DND-41 (cell line): Measurements from ENCODE around the gene TOB2.

Experiments used
- ATAC-seq: fragments of 200-7000 bp; cut with Tn5 transposase; 3 replicates; pipeline ENCODE4 v1.9.1; 2021; ENCODE audit warnings: low read depth; ENCODE audit not compliant: insufficient read depth
- DNase-seq: peaks from one replicate; pipeline ENCODE4 v3.0.0-alpha.2; 2020
- H2AFZ ChIP-seq: 2 replicates; pipeline ENCODE4 v1.6.0; 2012; ENCODE audit warnings: low read depth, low read length
- H3K27ac ChIP-seq: 2 replicates; pipeline ENCODE4 v1.5.1; 2012; ENCODE audit warnings: low read length, inconsistent platforms
- H3K27me3 ChIP-seq: fragments of 200-600 bp; sonication (generic); 2 replicates; pipeline ENCODE4 v1.6.0; 2012; ENCODE audit warnings: low read length, mild to moderate bottlenecking, inconsistent platforms; ENCODE audit not compliant: insufficient read depth, poor library complexity
- H3K36me3 ChIP-seq: 2 replicates; pipeline ENCODE4 v1.5.1; 2012; ENCODE audit warnings: low read length, inconsistent platforms; ENCODE audit not compliant: insufficient read depth
- H3K4me1 ChIP-seq: 2 replicates; pipeline ENCODE4 v1.5.1; 2012; ENCODE audit warnings: mild to moderate bottlenecking, low read length; ENCODE audit not compliant: insufficient read depth
- H3K4me2 ChIP-seq: 2 replicates; pipeline ENCODE4 v1.6.0; 2012; ENCODE audit warnings: mild to moderate bottlenecking, moderate library complexity, low read length, inconsistent platforms; ENCODE audit not compliant: insufficient read depth
- H3K4me3 ChIP-seq, 2 experiments: fragments of 200-600 bp in 1 of 2; shearing (Covaris generic) in 1 of 2; 2 replicates each; pipeline ENCODE4 v1.5.1; 2012 to 2016; ENCODE audit warnings: inconsistent platforms in 2 of 2, low read length in 2 of 2, mild to moderate bottlenecking in 2 of 2, low read depth in 1 of 2, moderate library complexity in 1 of 2
- H3K79me2 ChIP-seq: 2 replicates; pipeline ENCODE4 v1.6.0; 2012; ENCODE audit warnings: low read length, inconsistent platforms; ENCODE audit not compliant: insufficient read depth
- H3K9ac ChIP-seq: 2 replicates; pipeline ENCODE4 v1.6.0; 2012; ENCODE audit warnings: low read depth, mild to moderate bottlenecking, inconsistent platforms, low read length, moderate library complexity
- H3K9me3 ChIP-seq: 2 replicates; pipeline ENCODE4 v1.5.1; 2012; ENCODE audit warnings: low read length, moderate library complexity, mild to moderate bottlenecking, inconsistent platforms; ENCODE audit not compliant: insufficient read depth, severe bottlenecking
- H4K20me1 ChIP-seq: 2 replicates; pipeline ENCODE4 v1.6.0; 2012; ENCODE audit warnings: low read length; ENCODE audit not compliant: insufficient read depth
- CTCF ChIP-seq: IDR thresholded peaks from 2 replicates; pipeline ENCODE4 v1.5.1; 2012; ENCODE audit warnings: borderline replicate concordance, low read length, moderate library complexity, mild to moderate bottlenecking; ENCODE audit not compliant: poor library complexity, severe bottlenecking; ENCODE audit errors: extremely low read depth
- EZH2 ChIP-seq: IDR thresholded peaks from 3 replicates; pipeline ENCODE4 v1.6.1; 2012; ENCODE audit warnings: borderline replicate concordance, low read depth, mild to moderate bottlenecking, moderate library complexity, low read length, inconsistent platforms; ENCODE audit not compliant: severe bottlenecking

Gene TOB2

GRCh38 chr22:41470886-41471285 lies 24.3 kb upstream of the TOB2 start:
- Histone ChIP-seq H3K4me2 (peak overlapping the region; percentile 96; the same call in 1 of the 2 replicates), H3K9me3 (no peaks in the 10 kb centered on the region), H3K36me3 (peaks cover 41% of the 10 kb centered on the region), H3K4me1 (peaks cover 48% of the 10 kb centered on the region), H3K9ac (no peak overlapping the region), H3K27ac (no peak overlapping the region), H3K4me3 (no peak overlapping the region), H4K20me1 (peaks cover 15% of the 10 kb centered on the region), H3K27me3 (no peaks in the 10 kb centered on the region), H3K79me2 (peaks cover 89% of the 10 kb centered on the region), H2AFZ (no peak overlapping the region)
- no peak for TF ChIP-seq EZH2
- TF ChIP-seq CTCF: no peak
- no peak for DNase-seq
- ATAC-seq: no peak

GRCh38 chr22:41469218-41469851 lies 22.7 kb upstream of the TOB2 start:
- TF ChIP-seq CTCF (no peak), EZH2 (no peak)
- peaks cover 91% of the 10 kb centered on the region for H3K79me2 ChIP-seq
- peak overlapping the region; percentile 85 for H2AFZ ChIP-seq
- H4K20me1 ChIP-seq: peaks cover 16% of the 10 kb centered on the region
- peak overlapping the region; percentile 97 for H3K27ac ChIP-seq
- ATAC-seq (peak; percentile 25), DNase-seq (no peak)
- H3K36me3 ChIP-seq: peaks cover 55% of the 10 kb centered on the region
- H3K27me3 ChIP-seq: no peaks in the 10 kb centered on the region
- peaks cover 60% of the 10 kb centered on the region for H3K4me1 ChIP-seq
- H3K4me2 ChIP-seq: peak overlapping the region; percentile 96
- H3K9ac ChIP-seq: peak overlapping the region; percentile 78
- peak overlapping the region; percentile 41 to 82; a peak in 3 of 4 replicates for H3K4me3 ChIP-seq
- H3K9me3 ChIP-seq: no peaks in the 10 kb centered on the region

- Histone ChIP-seq H3K9me3 (no peaks in the 10 kb centered on the region), H3K4me2 (peak within 1 kb of the TSS; percentile 96), H3K79me2 (peaks cover 93% of the 10 kb centered on the region), H3K4me3 (peak within 1 kb of the TSS; percentile 41 to 82), H3K9ac (peak within 1 kb of the TSS; percentile 78), H2AFZ (peak within 1 kb of the TSS; percentile 85), H3K36me3 (peaks cover 62% of the 10 kb centered on the region), H3K27me3 (no peaks in the 10 kb centered on the region), H3K27ac (peak within 1 kb of the TSS; percentile 97), H3K4me1 (peaks cover 62% of the 10 kb centered on the region), H4K20me1 (peaks cover 16% of the 10 kb centered on the region)
- peak; percentile 92 for ATAC-seq
- TF ChIP-seq EZH2 (no peak), CTCF (no peak)
- DNase-seq: peak; percentile 97
Observed at GRCh38 chr22:41468381-41469217, 22.0 kb upstream of the TOB2 start, which contains the start of the genes ACO2 and PHF5A. Gene ACO2, plus strand, starts transcription at chr22:41469117. Its CDS starts 30 bp downstream, at chr22:41469147. Gene PHF5A, minus strand, starts transcription at chr22:41468692. Its CDS starts 39 bp downstream, at chr22:41468653.
